Transverse colon (tissue), 4 donors: ENCODE measurements around the gene C1QA. TPM values are rescaled to one million over a fixed set of nuclear protein-coding genes. Genes with fewer than 3 reads are reported as not detected.

ENCODE experiments used
- DNase-seq: peaks from one replicate; pipeline ENCODE4 v3.0.0-alpha.2; 2019
- H3K27ac ChIP-seq, 4 donors: fragments of 200-600 bp; sonication (generic); 2 replicates each; pipeline ENCODE4 v1.5.1; 2016 to 2018; ENCODE audit warnings: inconsistent platforms in 4 of 4
- H3K27me3 ChIP-seq: fragments of 200-600 bp; sonication (generic); 2 replicates; pipeline ENCODE4 v1.5.1; 2017; ENCODE audit warnings: inconsistent platforms
- H3K36me3 ChIP-seq, 4 donors: fragments of 200-600 bp; sonication (generic); 2 replicates each; pipeline ENCODE4 v1.5.1; 2017 to 2019; ENCODE audit warnings: inconsistent platforms in 4 of 4
- H3K4me1 ChIP-seq, 4 donors: fragments of 200-600 bp; sonication (generic); 2 replicates each; pipeline ENCODE4 v1.5.1; 2017 to 2020; ENCODE audit warnings: inconsistent platforms in 4 of 4
- H3K4me3 ChIP-seq, 4 donors: fragments of 200-600 bp; sonication (generic); 1 replicate in 1 of 4; 2 replicates in 3 of 4; pipeline versions ENCODE4 v1.5.1 to v1.6.1; 2017 to 2019; ENCODE audit warnings: inconsistent platforms in 4 of 4
- H3K9me3 ChIP-seq, 2 donors: fragments of 200-600 bp; sonication (generic); 2 replicates each; pipeline ENCODE4 v1.5.1; 2017 to 2019; ENCODE audit warnings: inconsistent platforms in 2 of 2
- CTCF ChIP-seq, 5 experiments: fragments of 200-600 bp in 3 of 5; fragments of 450-650 bp in 2 of 5; sonication (generic) in 3 of 5; IDR thresholded peaks; 1 replicate in 2 of 5; 2 replicates in 3 of 5; pipeline ENCODE4 v1.5.1; 2016 to 2017; ENCODE audit warnings: antibody characterized with exemption in 5 of 5, inconsistent platforms in 3 of 5, mild to moderate bottlenecking in 2 of 5, moderate library complexity in 1 of 5
- EP300 ChIP-seq: sonication (generic); formaldehyde crosslinking; IDR thresholded peaks from one replicate; pipeline ENCODE4 v1.6.1; 2017; ENCODE audit warnings: antibody characterized with exemption, low read depth
- POLR2A ChIP-seq: fragments of 450-650 bp; IDR thresholded peaks from one replicate; pipeline ENCODE4 v1.6.1; 2016; ENCODE audit warnings: antibody characterized with exemption, mild to moderate bottlenecking, moderate library complexity
- POLR2AphosphoS5 ChIP-seq, 3 donors: sonication (generic); formaldehyde crosslinking; IDR thresholded peaks; one replicate each; pipeline ENCODE4 v1.6.1; 2016; ENCODE audit warnings: antibody characterized with exemption in 3 of 3
- WGBS, 2 donors: methylation state at CpG; one replicate each; pipeline ENCODE4 v1.1.5; 2018; ENCODE audit warnings: low coverage in 1 of 2; 5-methylcytosine and 5-hydroxymethylcytosine counted together
- in situ Hi-C, 4 donors: fragments of 200-750 bp; cut with MboI; loops; one replicate each; pipeline versions ENCODE4 v1.15.0 to v1.15.1; 2017; ENCODE audit warnings: low sequenced_read_pairs in 3 of 4, low pct_ligation_motif_present in 1 of 4, low pct_unique_long_range_greater_than_20kb in 1 of 4
- intact Hi-C: fragments of 100-400 bp; cut with DNase I; formaldehyde crosslinking; loops from one replicate; pipeline ENCODE4 v1.15.1; 2023; ENCODE audit warnings: low total_unique reads
- total RNA-seq, 4 donors: library from RNA; depleted of rRNA; stranded (reverse); fragments of >200 nt; gene quantifications; one replicate each; pipeline ENCODE4 v1.1.0, GENCODE V29; 2016

C1QA gene
- total RNA-seq, 4 donors from 2014 or later = 28.5 to 181 (median 63.0) TPM

DNA sequence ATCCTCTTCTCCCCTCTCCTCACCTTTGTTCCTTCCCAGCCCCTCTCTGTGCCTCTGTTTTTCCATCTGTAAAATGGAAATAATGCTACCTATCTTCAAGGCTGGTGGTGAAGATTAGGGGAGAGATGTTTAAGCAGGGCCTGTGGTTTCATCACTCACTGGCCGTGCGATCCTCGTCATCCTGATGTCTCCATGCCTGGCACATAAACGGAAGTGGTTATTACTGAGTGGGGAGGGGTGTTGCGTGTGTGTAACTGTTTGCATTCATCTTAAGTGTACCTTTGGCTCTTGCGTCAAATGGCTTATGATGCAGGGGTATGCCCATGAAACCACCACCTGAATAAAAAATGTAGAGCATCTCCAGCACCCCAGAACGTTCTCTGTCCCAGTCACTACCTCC, 17.2 kb upstream of the C1QA start:
- intact Hi-C loops = no loop called here
- Histone ChIP-seq H3K36me3 (no peaks in the 10 kb centered on the region), H3K4me1 (no peaks in the 10 kb centered on the region), H3K9me3 (no peaks in the 10 kb centered on the region), H3K27ac (no peak overlapping the region), H3K4me3 (no peak overlapping the region), H3K27me3 (peaks cover 84% of the 10 kb centered on the region)
- in situ Hi-C loops = no loop called here
- TF ChIP-seq POLR2AphosphoS5 (IDR thresholded peaks at IDR 0.05) (no peak), EP300 (no peak), CTCF (IDR thresholded peaks at IDR 0.05) (no peak), POLR2A (no peak)
- WGBS, 2 donors = 60 to 62% methylated on average over 1 to 7 of the region's 7 CpGs
- DNase-seq = no peak

GRCh38 chr1:22619798-22620197, 16.6 kb upstream of the C1QA start:
- in situ Hi-C loops (no loop called here), intact Hi-C loops (no loop called here)
- no peak overlapping the region for H3K27ac ChIP-seq
- no peak for DNase-seq
- H3K27me3 ChIP-seq = peaks cover 84% of the 10 kb centered on the region
- H3K4me1 ChIP-seq = no peaks in the 10 kb centered on the region
- WGBS, 2 donors = 60 to 64% methylated on average over 2 to 12 of the region's 12 CpGs
- TF ChIP-seq EP300 = no peak
- TF ChIP-seq POLR2A = no peak
- TF ChIP-seq CTCF (IDR thresholded peaks at IDR 0.05) = no peak
- TF ChIP-seq POLR2AphosphoS5 (IDR thresholded peaks at IDR 0.05) = no peak
- H3K36me3 ChIP-seq = no peaks in the 10 kb centered on the region
- H3K4me3 ChIP-seq = no peak overlapping the region
- H3K9me3 ChIP-seq = no peaks in the 10 kb centered on the region

DNA sequence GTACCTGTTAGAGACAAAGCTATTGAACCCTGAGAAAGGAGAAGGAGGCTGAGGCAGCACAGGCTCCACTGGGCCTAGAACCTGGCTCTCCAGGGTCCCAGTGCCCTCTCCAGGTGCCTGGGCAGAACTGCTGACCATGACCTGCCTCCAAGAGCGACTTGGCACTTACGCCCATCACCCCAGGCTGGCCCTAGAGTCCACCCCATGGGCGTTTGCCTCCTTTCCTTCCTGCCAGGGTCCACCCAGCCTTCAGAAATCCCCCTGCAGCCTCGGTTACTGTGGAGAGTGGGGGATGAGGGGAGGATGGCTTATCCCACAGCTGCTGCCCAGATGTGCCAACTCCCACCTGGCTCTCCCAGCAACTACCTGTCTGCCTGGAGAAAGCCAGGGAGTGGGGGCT, 14.7 kb upstream of the C1QA start:
- intact Hi-C loops = no loop called here
- H3K9me3 ChIP-seq = no peaks in the 10 kb centered on the region

DNA sequence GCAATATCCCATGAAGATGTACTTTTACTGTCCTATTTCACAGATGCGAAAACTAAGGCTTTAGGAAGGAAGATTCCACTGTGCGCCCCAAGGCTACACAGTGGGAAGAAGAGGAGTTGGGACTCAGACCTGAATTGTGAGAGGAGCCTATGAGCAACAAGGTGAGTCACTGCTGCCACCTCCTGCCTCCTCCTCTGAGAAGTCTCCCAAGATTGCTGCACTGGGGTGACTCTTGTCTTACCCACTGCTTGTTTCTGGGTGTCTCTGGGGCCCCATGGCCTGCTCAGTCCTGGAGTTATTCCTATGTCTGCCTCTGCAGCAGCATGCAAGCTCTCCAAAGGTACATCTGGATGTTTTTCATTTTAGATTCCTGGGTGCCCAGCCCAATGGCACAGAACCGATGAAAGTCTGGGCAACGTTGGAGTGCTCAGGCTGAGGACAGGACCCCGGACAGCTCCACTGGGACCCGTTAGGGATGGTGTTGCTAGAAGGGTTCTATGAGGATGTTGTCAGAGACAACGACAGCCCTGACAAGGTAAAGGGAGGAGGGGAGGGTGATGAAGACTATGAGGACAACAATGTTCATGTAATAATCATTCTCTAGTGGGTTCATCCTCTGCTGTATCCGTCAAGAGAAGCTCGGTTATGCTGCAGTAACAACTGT, 11.0 kb upstream of the C1QA start:
- 45 to 80% methylated on average over 2 to 9 of the region's 9 CpGs for WGBS, 2 donors
- Histone ChIP-seq H3K27ac (no peak overlapping the region), H3K9me3 (no peaks in the 10 kb centered on the region), H3K4me1 (no peaks in the 10 kb centered on the region), H3K36me3 (no peaks in the 10 kb centered on the region), H3K27me3 (peaks cover 78% of the 10 kb centered on the region), H3K4me3 (no peak overlapping the region)
- in situ Hi-C loops = loop anchor here in 2 of 4 donors (25.0 kb wide), 1 partner anchor 488 kb away; the partner anchor contains the start of gene WNT4 (in 2 of the 2)
- TF ChIP-seq POLR2A (no peak), POLR2AphosphoS5 (IDR thresholded peaks at IDR 0.05) (no peak)
- no peak for DNase-seq
- intact Hi-C loops = no loop called here

More for the DNA sequence above, 14.7 kb upstream of the C1QA start:
- Histone ChIP-seq H3K27ac (no peak overlapping the region), H3K27me3 (peaks cover 86% of the 10 kb centered on the region), H3K4me3 (no peak overlapping the region), H3K4me1 (no peaks in the 10 kb centered on the region), H3K36me3 (no peaks in the 10 kb centered on the region)
- in situ Hi-C loops = no loop called here
- no peak for DNase-seq
- WGBS, 2 donors = 39% methylated on average over 4 of the region's 4 CpGs; no CpG with 5 or more reads in 1 of the 2 donors
- TF ChIP-seq CTCF (IDR thresholded peaks at IDR 0.05) (no peak), POLR2AphosphoS5 (IDR thresholded peaks at IDR 0.05) (no peak)
